Brain microvascular endothelial cell (primary cell): ENCODE results near the gene GRB2.

Source experiments
- DNase-seq: peaks from one replicate; pipeline ENCODE4 v3.0.0-alpha.2; 2020
- H3K27ac ChIP-seq: fragments of 250-450 bp; sonication (Bioruptor Pico); 2 replicates; pipeline ENCODE4 v1.5.1; 2020; ENCODE audit warnings: mild to moderate bottlenecking, moderate library complexity
- H3K27me3 ChIP-seq: fragments of 250-450 bp; sonication (Bioruptor Pico); replicated peaks from 2 replicates; pipeline ENCODE4 v1.5.1; 2020; ENCODE audit warnings: mild to moderate bottlenecking
- H3K36me3 ChIP-seq: fragments of 250-450 bp; sonication (Bioruptor Pico); replicated peaks from 2 replicates; pipeline ENCODE4 v1.5.1; 2020; ENCODE audit warnings: mild to moderate bottlenecking
- H3K4me3 ChIP-seq: 2 replicates; pipeline ENCODE4 v1.5.1; 2011; ENCODE audit warnings: low read depth, mild to moderate bottlenecking, control low read depth, low read length, moderate library complexity
- in situ Hi-C: cut with HindIII; loops from 2 replicates; pipeline ENCODE4 v1.10.0; 2017; ENCODE audit warnings: low sequenced_read_pairs, low pct_ligation_motif_present
- TF ChIP-seq, protein P1 (sequence below): IDR thresholded peaks from 2 replicates; pipeline ENCODE4 v1.5.1; 2011; ENCODE audit warnings: low read depth, mild to moderate bottlenecking, moderate library complexity, low read length, control low read depth, inconsistent platforms; ENCODE audit errors: missing control alignments

GRB2 gene

DNA sequence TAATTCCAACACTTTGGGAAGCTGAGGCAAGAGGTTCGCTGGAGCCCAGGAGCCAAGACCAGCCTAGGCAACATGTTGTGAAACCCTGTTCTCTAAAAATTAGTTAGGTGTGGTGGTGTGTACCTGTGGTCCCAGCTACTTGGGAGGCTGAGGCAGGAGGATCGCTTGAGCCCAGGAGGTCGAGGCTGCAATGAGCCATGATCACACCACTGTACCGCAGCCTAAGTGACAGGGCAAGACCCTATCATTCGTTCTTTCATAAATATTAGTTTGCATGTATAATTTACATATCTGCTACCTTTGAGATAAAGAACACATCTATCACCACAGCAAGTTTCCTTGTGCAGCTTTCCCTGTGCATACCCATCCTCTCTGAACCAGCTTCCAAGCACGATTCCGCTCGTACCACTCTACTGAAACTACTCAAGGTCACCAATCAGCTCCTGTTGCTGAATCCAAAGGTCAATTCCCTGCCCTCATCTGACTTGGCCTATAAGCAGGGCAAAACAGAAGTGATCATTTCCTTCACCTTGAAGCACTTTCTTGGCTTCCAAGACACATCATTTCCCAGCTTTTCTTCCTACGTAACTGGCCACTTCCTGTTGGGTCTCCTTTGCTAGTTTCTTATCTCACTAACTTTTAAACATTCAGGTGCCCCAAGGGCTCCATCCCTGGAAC, 49.1 kb downstream of the GRB2 start:
- in situ Hi-C loops = no loop called here
- Histone ChIP-seq H3K36me3 (no peaks in the 10 kb centered on the region), H3K27me3 (no peaks in the 10 kb centered on the region), H3K4me3 (no peak overlapping the region), H3K27ac (no peak overlapping the region)
- no peak for DNase-seq
- TF ChIP-seq, protein P1, sequence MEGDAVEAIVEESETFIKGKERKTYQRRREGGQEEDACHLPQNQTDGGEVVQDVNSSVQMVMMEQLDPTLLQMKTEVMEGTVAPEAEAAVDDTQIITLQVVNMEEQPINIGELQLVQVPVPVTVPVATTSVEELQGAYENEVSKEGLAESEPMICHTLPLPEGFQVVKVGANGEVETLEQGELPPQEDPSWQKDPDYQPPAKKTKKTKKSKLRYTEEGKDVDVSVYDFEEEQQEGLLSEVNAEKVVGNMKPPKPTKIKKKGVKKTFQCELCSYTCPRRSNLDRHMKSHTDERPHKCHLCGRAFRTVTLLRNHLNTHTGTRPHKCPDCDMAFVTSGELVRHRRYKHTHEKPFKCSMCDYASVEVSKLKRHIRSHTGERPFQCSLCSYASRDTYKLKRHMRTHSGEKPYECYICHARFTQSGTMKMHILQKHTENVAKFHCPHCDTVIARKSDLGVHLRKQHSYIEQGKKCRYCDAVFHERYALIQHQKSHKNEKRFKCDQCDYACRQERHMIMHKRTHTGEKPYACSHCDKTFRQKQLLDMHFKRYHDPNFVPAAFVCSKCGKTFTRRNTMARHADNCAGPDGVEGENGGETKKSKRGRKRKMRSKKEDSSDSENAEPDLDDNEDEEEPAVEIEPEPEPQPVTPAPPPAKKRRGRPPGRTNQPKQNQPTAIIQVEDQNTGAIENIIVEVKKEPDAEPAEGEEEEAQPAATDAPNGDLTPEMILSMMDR = no peak

DNA sequence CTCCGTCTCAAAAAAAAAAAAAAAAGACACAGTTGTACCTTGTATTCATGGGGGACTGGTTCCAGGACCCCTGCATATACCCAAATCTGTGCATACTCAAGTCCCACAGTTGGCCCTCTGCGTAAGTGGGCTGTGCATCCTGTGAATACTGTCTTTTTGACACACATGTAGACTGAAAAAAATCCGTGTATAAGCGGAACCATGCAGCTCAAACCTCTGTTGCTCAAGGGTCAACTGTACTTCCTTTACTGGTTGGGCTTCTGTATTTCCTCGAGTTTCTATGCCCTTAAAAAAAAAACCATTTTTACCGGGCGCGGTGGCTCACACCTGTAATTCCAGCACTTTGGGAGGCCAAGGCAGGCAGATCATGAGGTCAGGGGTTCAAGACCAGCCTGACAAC, 52.3 kb downstream of the GRB2 start:
- no peak for DNase-seq
- Histone ChIP-seq H3K4me3 (no peak overlapping the region), H3K36me3 (no peaks in the 10 kb centered on the region), H3K27me3 (no peaks in the 10 kb centered on the region), H3K27ac (no peak overlapping the region)
- TF ChIP-seq, protein P1 = no peak
- in situ Hi-C loops = no loop called here

DNA sequence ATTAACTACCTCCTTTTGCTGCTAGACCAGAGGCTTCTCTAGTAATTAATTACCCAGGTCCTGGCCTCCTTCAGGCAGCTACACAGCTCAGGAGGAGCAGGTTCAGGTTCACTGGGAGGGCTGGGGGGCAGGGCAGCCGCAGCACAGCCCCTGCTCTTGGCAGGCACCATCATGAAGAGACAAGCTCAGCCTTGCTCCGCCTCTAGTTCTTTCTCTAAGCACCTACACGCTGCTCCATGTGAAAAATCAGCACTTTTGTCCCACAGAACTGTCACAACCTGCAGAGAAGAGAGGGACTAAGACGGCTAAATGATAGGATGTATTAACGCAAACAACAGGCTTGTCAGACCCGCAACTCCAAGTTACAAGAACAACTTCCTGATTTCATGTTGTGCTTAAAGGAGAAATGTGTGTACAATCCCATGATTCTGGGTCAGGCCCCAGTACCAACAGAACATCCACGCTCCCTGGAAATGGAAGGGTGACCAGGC, 53.4 kb downstream of the GRB2 start:
- in situ Hi-C loops = no loop called here
- Histone ChIP-seq H3K27me3 (no peaks in the 10 kb centered on the region), H3K4me3 (no peak overlapping the region), H3K36me3 (no peaks in the 10 kb centered on the region), H3K27ac (no peak overlapping the region)
- TF ChIP-seq, protein P1 = no peak
- no peak for DNase-seq

DNA sequence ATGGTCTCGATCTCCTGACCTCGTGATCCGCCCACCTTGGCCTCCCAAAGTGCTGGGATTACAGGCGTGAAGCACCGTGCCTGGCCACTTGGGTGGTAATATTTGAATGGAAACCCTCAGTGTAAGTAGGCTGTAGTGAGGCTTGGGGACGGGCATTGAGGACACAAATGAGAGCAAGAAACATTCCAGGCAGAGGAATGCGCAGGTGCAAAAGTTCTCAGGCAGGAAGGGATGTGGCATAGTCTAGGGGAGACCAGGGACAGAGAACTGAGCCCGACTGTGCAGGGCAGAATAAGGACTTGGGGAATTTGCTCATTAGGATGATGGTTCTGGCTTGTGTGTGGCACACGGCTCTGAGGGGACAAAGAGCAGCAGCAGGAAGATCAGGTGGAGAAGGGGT, 54.8 kb downstream of the GRB2 start:
- no peak for DNase-seq
- Histone ChIP-seq H3K27me3 (no peaks in the 10 kb centered on the region), H3K27ac (no peak overlapping the region), H3K4me3 (no peak overlapping the region), H3K36me3 (no peaks in the 10 kb centered on the region)
- TF ChIP-seq, protein P1 = no peak
- in situ Hi-C loops = no loop called here

DNA sequence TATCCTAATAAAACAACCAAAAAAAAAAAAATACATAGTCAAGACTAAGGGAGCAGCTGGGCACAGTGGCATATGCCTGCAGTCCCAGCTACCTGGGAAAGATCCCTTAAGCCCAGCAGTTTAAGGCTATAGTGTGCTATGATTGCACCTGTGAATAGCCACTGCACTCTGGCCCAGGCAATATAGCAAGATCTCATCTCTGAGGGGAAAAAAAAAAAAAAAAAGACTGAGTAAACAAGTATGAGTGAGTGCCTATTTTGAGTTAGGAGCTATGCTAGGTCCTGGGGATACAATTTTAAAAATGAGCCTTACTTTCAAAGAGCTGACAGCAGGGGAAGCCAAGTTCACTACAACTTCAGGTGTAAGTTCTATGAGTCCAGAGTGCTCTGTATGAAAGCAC, 55.4 kb downstream of the GRB2 start:
- Histone ChIP-seq H3K27ac (no peak overlapping the region), H3K4me3 (no peak overlapping the region), H3K27me3 (no peaks in the 10 kb centered on the region), H3K36me3 (no peaks in the 10 kb centered on the region)
- DNase-seq = no peak
- TF ChIP-seq, protein P1 = no peak
- in situ Hi-C loops = no loop called here

DNA sequence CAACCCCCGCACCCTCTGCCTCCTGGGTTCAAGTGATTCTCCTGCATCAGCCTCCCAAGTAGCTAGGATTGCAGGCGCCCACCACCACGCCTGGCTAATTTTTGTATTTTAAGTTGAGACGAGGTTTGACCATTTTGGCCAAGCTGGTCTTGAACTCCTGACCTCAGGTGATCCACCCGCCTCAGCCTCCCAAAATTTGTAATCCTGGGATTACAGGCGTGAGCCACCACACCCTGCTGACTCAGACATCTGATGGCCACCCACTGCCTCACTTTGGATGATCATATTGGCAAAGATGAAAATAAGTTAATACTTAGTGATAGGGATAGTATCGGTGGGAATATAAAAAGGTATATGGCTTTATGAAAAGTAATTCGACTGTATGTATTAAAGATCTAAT, 55.9 kb downstream of the GRB2 start:
- in situ Hi-C loops = no loop called here
- Histone ChIP-seq H3K36me3 (no peaks in the 10 kb centered on the region), H3K27me3 (no peaks in the 10 kb centered on the region), H3K4me3 (no peak overlapping the region), H3K27ac (no peak overlapping the region)
- TF ChIP-seq, protein P1 = no peak
- no peak for DNase-seq
